GM19328 (cell line): ENCODE results near the gene RCOR3.
"Not testable (repeated sequence)": the region's sequence is repeated elsewhere in the genome, so short reads cannot be mapped to it uniquely, and the experiment has no call there.

Experiments
- ATAC-seq: cut with Tn5 transposase; IDR thresholded peaks from one replicate; pipeline ENCODE4 v1.9.1; 2021; ENCODE audit warnings: mild to moderate bottlenecking, moderate library complexity; ENCODE audit not compliant: unreplicated experiment

RCOR3 gene

GRCh38 chr1:211258756-211259637, at the start of gene RCOR3:
Gene RCOR3 (plus strand): TSS chr1:211259366. CDS start chr1:211259561, 195 bp downstream.
- ATAC-seq, result peak; percentile 54

DNA sequence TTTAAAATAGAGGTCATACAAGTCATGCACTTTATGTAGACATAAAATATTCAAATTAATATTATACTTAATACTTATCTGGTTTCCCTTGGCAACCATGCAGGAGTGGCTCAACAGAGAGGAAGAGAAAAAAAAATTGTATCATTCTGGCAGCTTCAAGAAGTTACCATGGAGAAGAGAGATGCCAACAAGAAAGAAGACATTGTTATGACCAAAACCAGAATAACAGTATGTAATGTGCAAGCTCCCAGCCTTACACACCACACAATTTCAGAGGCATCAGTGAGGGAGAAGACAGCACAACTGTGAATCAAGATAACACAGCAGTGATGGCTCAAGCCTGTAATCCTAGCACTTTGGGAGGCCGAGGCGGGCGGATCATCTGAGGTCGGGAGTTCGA, 49.1 kb upstream of the RCOR3 start:
- ATAC-seq, result no peak

DNA sequence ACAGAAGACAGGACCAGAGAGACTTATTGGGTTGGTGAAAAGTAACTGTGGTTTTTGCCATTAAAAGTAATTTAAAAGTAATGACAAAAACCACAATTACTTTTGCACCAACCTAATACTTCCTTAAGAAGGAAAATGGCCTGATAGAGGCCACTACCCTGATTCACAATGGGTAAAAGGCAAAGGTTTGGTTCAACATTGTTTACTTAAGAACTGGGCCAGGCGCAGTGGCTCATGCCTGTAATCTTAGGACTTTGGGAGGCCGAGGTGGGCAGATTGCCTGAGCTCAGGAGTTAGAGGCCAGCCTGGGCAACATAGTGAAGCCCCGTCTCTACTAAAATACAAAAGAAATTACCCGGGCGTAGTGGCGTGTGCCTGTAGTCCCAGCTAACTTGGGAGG, 48.2 kb upstream of the RCOR3 start:
- ATAC-seq, result no peak

DNA sequence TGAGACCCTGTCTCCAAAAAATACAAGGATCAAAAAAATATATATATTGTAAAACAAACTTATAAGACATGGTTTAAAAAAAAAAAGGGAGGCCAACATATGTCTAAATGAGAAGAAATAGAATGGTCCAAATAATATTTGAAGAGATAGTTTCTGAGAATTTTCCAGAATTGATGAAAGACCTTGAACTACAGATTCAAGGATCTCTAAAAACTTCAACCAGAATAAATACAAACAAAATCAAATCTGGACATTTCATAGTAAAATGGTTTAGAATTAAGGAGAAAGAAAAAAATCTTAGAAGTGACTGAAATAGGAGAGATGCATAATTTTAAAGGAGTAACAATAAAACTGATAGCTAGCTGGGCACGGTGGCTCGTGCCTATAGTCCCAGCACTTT, 45.5 kb upstream of the RCOR3 start:
- ATAC-seq, result no peak

DNA sequence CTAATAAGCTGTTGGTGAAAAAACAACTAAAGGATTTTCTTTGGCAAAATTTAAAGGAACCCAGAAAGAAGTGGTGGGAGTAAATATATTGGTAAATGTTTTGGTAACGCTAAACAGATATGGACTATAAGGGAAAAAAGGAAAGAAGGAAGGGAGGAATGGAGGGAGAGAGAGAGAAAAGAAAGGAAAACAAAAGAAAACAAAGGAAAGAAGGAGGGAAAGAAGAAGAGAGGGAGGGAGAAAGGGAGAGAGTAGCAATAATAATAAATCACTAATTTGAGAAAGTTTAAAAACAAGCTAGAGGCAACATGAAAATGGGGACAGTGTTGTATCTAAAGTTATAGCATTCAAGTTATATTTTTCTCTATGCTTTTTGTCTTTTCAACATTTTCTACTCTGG, 43.6 kb upstream of the RCOR3 start:
- no peak for ATAC-seq

GRCh38 chr1:211217392-211217791, 41.8 kb upstream of the RCOR3 start:
- ATAC-seq, result no peak

DNA sequence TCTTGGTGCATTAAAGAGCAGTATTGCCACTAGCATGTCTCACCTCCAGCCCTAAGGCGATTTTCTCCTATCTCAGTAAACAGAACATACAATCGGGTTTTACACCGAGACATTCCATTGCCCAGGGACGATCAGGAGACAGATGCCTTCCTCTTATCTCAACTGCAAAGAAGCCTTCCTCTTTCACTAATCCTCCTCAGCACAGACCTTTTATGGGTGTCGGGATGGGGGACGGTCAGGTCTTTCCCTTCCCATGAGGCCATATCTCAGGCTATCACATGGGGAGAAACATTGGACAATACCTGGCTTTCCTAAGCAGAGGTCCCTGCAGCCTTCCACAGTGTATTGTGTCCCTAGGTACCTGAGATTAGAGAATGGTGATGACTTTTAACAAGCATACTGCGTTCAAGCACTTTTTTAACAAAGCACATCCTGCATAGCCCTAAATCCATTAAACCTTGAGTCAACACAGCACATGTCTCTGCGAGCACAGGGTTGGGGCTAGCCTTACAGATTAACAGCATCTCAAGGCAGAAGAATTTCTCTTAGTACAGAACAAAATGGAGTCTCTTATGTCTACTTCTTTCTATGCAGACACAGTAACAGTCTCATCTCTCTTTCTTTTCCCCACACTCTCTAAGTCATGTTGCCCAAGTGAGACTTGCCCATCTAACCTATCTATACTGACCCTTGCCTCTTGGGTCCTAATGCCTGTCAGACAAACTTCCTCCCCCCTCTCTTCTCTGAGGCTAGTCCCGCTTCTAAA, 36.5 kb upstream of the RCOR3 start:
- ATAC-seq, result not testable (repeated sequence)

DNA sequence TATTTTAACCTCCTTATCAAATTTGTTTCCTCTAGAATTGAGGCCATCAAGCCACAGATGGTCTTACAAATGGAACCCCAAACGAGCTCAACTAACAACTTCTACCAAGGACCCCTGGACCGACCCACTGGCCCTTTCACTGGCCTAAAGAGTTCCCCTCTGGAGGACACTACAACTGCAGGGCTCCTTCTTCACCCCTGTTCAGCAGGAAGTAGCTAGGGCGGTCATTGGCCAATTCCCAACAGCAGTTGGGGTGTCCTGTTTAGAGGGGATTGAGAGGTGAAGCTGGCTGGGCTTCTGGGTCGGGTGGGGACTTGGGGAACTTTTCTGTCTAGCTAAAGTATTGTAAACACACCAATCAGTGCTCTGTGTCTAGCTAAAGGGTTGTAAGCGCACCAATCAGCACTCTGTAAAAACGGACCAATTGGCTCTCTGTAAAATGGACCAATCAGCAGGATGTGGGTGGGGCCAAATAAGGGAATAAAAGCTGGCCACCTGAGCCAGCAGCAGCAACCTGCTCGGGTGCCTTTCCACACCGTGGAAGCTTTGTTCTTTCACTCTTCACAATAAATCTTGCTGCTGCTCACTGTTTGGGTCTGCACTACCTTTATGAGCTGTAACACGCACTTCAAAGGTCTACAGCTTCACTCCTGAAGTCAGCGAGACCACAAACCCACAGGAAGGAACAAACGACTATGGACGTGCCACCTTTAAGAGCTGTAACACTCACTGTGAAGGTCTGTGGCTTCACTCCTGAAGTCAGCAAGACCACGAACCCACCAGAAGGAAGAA, 30.4 kb upstream of the RCOR3 start:
- ATAC-seq, result not testable (repeated sequence)

DNA sequence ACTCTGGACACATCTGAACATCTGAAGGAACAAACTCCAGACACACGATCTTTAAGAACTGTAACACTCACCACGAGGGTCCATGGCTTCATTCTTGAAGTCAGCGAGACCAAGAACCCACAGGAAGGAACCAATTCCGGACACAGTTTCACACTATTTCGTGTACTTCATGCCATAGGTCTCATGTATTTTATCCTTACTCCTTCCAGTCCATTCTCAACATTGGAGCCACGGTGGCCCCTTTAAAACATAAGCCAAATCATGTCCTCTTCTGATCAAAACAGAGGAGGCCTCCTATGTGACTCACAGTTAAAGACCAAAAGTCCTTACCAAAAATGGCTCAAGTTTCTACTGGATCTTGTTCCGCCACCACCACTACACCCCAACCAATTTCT, 29.8 kb upstream of the RCOR3 start:
- no peak for ATAC-seq

DNA sequence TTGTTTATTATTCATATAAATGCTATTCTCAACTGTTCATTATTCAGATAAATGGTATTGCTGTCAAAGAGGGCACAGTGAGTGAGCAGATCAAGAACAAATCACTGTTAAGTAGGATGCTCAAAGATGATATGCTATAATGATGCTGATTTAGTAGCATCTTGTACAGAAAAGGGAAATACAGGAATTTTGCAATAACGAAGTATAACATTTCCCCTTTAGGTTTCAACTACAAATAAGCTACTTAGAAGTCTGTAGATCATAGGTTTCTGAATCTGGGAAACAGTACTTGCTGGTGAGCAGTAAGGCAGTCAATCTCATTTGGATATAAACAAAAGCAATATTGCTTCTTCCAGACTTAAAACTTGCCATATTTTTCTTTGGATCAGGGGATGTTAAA, 27.3 kb upstream of the RCOR3 start:
- ATAC-seq, result no peak

DNA sequence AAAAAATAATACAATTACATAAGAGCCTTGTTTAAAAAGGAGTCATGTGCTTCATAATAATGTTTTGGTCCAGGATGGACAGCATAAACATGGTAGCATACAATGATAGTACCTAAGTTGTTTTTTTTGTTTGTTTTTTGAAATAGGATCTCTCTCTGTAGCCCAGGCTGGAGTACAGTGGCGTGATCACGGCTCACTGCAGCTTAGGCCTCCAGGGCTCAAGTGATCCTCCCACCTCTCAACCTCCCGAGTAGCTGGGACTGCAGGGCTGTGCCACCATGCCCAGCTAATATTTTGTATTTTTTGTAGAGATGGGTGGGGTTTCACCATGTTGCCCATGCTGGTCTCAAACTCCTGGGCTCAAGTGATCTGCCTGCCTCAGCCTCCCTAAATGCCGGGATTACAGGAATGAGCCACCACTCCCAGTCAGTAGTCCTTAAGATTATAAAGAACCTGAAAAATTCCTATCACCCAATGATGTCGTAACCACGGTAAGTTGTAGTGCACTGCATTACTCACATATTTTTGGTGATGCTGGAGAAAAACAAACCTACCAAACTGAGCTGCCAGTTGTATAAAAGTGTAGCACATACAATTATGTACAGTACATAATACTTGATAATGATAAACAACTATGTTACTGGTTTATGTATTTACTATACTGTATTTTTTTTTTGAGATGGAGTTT, 22.4 kb upstream of the RCOR3 start:
- ATAC-seq, result no peak

DNA sequence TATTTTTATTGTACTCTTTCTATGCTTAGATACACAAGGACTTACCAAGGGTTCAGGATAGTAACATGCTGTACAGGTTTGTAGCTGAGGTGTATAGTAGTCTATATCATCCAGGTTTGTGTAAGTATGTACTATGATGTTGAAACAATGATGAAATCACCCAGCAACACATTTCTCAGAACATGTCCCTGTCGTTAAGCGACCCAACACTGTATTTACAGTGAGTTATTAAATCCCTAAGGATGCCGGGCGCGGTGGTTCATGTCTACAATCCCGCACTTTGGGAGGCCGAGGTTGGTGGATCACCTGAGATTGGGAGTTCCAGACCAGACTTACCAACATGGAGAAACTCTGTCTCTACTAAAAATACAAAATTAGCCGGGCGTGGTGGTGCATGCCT, 21.6 kb upstream of the RCOR3 start:
- no peak for ATAC-seq

GRCh38 chr1:211240567-211240966, 18.6 kb upstream of the RCOR3 start:
- ATAC-seq, result not testable (repeated sequence)

- no peak for ATAC-seq
Observed at GRCh38 chr1:211241071-211241470, 18.1 kb upstream of the RCOR3 start.

DNA sequence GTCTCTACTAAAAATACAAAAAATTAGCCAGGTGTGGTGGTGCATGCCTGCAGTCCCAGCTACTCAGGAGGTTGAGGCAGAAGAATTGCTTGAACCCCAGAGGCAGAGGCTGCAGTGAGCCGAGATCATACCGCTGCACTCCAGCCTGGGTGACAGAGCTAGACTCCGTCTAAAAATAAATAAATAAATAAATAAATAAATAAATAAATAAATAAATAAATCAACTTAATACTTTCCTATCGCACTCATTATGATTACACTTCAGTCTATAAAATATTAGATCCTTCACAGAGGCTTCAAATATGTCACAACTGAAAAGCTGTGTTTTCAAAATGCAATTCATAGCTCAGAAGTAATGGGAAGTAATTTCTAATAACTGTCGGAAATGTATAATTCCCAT, 15.5 kb upstream of the RCOR3 start:
- ATAC-seq, result not testable (repeated sequence)

- not testable (repeated sequence) for ATAC-seq
Observed at GRCh38 chr1:211246583-211246982, 12.6 kb upstream of the RCOR3 start.

DNA sequence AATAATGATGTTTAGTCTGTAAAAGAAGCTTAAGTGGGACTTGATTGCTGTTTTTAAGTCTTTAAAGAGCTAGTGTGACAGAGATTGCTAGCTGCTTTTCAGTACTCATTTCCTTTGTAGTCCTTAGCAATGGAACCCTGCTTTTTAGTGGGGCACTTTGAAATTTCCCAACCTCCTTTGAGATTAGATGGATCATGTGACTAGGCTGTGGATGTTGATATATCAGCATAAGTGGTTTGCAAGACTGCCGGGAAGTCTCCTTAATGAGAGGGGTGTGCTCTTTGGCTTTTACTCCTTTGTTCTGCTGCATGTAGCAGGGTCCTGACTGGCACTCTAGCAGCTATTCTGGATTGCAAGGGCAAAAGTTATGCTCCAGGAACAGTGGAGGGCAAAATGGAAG, 11.2 kb upstream of the RCOR3 start:
- no peak for ATAC-seq

DNA sequence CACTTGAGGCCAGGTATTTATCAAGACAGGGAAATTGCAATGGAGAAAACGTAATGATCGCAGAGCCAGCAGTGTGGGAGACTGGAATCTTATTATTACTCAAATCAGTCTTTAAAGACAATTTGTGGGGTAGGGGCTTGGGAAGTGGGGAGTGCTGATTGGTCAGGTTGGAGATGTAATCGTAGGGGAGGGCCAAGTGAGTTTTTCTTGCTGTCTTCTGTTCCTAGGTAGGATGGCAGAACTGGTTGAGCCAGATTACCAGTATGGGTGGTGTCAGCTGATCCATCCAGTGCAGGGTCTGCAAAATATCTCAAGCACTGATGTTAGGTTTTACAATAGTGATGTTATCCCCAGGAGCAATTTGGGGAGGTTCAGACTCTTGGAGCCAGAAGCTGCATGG, 9.6 kb upstream of the RCOR3 start:
- not testable (repeated sequence) for ATAC-seq

GRCh38 chr1:211257826-211258225, 1.3 kb upstream of the RCOR3 start:
- no peak for ATAC-seq

DNA sequence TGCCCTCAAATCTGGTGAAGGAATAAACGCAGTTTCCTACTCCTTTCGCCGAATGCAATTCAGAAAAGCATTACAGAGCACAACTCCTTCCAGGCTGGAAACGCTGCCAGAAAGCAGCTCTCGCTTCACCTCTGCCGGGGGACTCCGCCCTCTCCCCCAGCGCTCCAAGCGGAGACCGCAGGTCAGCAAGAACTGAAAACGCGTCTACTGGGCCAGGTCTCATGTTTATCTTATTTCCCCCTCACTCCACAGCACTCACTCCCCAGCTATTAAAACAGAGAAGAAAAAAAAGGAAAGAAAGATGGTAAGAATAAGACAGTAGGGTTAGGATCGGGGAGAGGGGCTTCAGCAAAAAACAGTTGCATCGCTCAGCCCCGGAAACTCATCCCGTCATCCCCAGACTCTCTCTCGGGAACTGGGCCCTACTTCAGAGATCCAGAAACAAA, 833 bp upstream of the RCOR3 start:
- peak; percentile 27 for ATAC-seq
